SJSA1 (cell line): ENCODE results near the gene LURAP1L. TPM values are rescaled to one million over a fixed set of nuclear protein-coding genes. Genes with fewer than 3 reads are reported as not detected.

Experiments used
- DNase-seq, 2 experiments: peaks; one replicate each; pipeline ENCODE4 v3.0.0-alpha.2; 2015 to 2020; ENCODE audit warnings: low spot score in 2 of 2, low read depth in 1 of 2
- H3K27ac ChIP-seq: fragments of 250-450 bp; sonication (Bioruptor Pico); 2 replicates; pipeline ENCODE4 v1.5.1; 2020; ENCODE audit warnings: mild to moderate bottlenecking, moderate library complexity
- H3K27me3 ChIP-seq: fragments of 250-450 bp; sonication (Bioruptor Pico); replicated peaks from 2 replicates; pipeline ENCODE4 v1.5.1; 2020; ENCODE audit warnings: mild to moderate bottlenecking, moderate library complexity
- H3K36me3 ChIP-seq: fragments of 250-450 bp; sonication (Bioruptor Pico); 2 replicates; pipeline ENCODE4 v1.5.1; 2020; ENCODE audit warnings: mild to moderate bottlenecking
- H3K4me1 ChIP-seq: fragments of 250-450 bp; sonication (Bioruptor Pico); replicated peaks from 2 replicates; pipeline ENCODE4 v1.6.1; 2021; ENCODE audit warnings: mild to moderate bottlenecking
- H3K4me3 ChIP-seq: fragments of 250-450 bp; sonication (Bioruptor Pico); 2 replicates; pipeline ENCODE4 v1.5.1; 2020; ENCODE audit warnings: mild to moderate bottlenecking
- H3K9me3 ChIP-seq: fragments of 250-450 bp; sonication (Bioruptor Pico); replicated peaks from 2 replicates; pipeline ENCODE4 v1.5.1; 2020; ENCODE audit warnings: mild to moderate bottlenecking
- total RNA-seq: library from RNA; depleted of rRNA; stranded (reverse); fragments of >200 nt; shearing (Covaris generic); gene quantifications from 2 replicates; pipeline ENCODE4 v1.2.3, GENCODE V29; 2014

LURAP1L gene
- total RNA-seq, 1 experiment from 2014 or later: not detected

- DNase-seq: no peak
These were observed 63.7 kb downstream of the LURAP1L start for GRCh38 chr9:12838546-12838945.

DNA sequence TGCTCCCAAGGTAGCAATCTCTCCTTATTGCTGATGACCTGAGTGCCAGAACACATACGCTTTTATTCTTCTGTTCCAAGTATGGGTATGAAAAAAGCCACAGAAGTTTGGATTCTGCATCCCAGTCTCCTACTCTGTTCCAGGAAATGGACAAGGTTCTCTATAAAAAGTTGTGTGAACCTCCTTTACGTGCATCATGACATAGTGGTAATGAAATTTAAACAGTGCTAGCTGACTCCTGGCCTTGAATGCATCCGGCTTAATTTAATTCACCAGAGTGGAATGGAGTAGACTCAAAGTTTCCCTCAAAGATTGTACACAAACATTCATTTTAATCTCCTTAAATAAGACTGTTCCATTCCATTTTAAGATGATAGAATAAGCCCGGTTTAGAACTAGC lies 68.9 kb downstream of the LURAP1L start:
- Histone ChIP-seq H3K36me3 (no peaks in the 10 kb centered on the region), H3K27ac (no peak overlapping the region), H3K4me3 (no peak overlapping the region), H3K27me3 (no peaks in the 10 kb centered on the region), H3K4me1 (no peaks in the 10 kb centered on the region), H3K9me3 (no peaks in the 10 kb centered on the region)
- DNase-seq: no peak

More at GRCh38 chr9:12838546-12838945, 63.7 kb downstream of the LURAP1L start:
- no peaks in the 10 kb centered on the region for H3K4me1 ChIP-seq
- no peaks in the 10 kb centered on the region for H3K27me3 ChIP-seq
- no peaks in the 10 kb centered on the region for H3K9me3 ChIP-seq
- no peaks in the 10 kb centered on the region for H3K36me3 ChIP-seq
- no peak overlapping the region for H3K27ac ChIP-seq
- no peak overlapping the region for H3K4me3 ChIP-seq

DNA sequence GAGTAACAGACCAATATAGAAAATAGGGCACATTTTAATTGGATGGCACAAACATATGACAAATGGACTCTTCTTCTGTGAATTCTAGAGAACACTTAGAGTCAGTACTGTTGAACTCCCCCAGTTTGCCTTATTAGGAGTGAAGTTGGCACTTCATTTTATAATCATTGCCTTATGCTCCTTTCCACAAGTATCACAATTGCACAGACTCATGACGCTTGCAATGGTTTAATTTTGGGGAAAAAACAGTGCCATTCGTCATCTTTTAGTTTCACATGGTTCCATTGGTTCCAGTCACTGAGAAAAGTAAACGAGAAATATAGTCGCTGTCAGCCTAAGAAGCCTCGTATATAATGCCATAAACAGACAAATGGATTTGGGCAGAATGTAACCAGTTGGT lies 71.2 kb downstream of the LURAP1L start:
- no peak for DNase-seq
- H3K9me3 ChIP-seq: no peaks in the 10 kb centered on the region
- no peak overlapping the region for H3K27ac ChIP-seq
- H3K27me3 ChIP-seq: no peaks in the 10 kb centered on the region
- no peaks in the 10 kb centered on the region for H3K36me3 ChIP-seq
- H3K4me3 ChIP-seq: no peak overlapping the region
- no peaks in the 10 kb centered on the region for H3K4me1 ChIP-seq

GRCh38 chr9:12847561-12847960 lies 72.7 kb downstream of the LURAP1L start:
- Histone ChIP-seq H3K4me1 (no peaks in the 10 kb centered on the region), H3K36me3 (no peaks in the 10 kb centered on the region), H3K9me3 (no peaks in the 10 kb centered on the region), H3K4me3 (no peak overlapping the region), H3K27me3 (no peaks in the 10 kb centered on the region), H3K27ac (no peak overlapping the region)
- DNase-seq: no peak

DNA sequence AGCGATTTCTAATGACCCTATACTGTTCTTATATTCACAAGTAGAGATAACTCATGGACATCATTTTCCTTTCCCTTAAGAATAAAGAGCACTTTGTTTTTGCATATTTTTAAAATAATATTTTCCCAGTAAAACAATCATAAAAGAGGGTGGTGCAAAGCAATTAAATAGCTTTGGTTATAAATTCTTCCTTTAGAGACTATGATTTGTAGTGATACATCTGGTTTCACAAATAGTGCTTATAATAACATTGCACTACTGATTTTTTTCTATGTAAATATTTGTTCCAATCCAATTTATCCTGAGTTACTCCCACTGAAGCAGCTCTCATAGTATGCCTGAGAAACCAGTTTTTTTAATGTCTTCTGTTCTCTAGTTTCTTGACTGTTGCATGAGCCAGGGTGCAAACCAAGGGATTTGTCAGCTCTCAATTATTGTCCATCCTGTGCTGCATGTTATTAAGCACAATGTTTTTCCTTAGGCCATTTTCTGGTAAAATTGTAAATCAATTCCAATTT lies 74.7 kb downstream of the LURAP1L start:
- Histone ChIP-seq H3K27ac (no peak overlapping the region), H3K4me3 (no peak overlapping the region), H3K36me3 (no peaks in the 10 kb centered on the region), H3K27me3 (no peaks in the 10 kb centered on the region), H3K4me1 (no peaks in the 10 kb centered on the region), H3K9me3 (no peaks in the 10 kb centered on the region)
- no peak for DNase-seq

DNA sequence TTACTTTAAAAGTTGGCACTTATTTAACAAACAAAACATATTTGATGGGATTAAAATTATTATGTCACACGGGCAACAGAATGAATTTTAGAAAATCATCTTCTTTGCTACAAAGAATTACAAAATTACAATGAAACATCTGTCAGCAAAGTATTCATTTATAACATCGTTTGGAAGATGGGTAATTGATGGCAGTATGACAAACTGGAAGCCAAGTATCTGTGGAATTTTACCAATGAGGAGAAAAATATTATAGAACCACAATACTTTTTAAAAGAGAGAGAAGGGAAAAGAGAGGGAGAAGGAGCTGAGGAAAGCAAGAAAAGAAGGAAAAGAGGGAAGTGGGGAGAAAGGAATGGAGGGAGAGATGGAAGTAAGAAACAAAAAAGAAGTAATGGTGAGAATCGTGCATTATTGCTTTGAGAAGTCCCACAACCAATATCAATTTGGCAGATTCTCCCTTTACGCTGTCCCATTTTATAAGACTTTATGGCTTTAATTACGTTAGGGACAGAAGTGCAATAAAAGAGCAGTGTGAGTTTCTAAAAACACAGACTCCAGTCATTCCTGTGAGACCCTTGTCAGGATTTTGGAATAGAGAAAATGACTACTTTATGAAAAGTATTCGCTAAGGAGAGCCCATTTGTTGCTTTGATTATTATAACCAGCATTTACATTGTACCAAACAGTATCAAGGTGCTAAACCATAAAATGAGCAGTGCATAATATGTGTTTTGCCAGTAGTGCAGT lies 76.7 kb downstream of the LURAP1L start:
- Histone ChIP-seq H3K4me1 (no peaks in the 10 kb centered on the region), H3K36me3 (no peaks in the 10 kb centered on the region), H3K9me3 (no peaks in the 10 kb centered on the region), H3K27me3 (no peaks in the 10 kb centered on the region), H3K27ac (no peak overlapping the region), H3K4me3 (no peak overlapping the region)
- no peak for DNase-seq

DNA sequence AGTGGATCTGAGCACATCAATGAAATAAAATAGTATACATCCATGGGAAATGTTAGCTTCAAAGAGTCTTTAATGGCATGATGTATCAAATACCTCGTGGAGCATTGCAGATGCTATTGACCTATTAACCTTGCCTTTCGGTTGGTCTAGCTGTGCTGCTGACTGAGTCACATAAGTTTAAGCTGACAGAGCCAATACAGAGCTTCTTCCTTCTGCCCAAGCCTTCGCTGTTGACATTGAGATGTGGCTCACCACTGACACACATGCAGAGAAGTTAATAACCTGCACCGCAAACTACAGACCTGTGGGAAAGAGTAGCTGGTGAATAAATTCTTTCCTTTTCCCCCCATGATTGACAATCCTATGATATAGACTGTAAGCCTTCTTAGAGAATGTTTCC lies 78.2 kb downstream of the LURAP1L start:
- Histone ChIP-seq H3K36me3 (no peaks in the 10 kb centered on the region), H3K27me3 (no peaks in the 10 kb centered on the region), H3K4me3 (no peak overlapping the region), H3K4me1 (no peaks in the 10 kb centered on the region), H3K9me3 (no peaks in the 10 kb centered on the region), H3K27ac (no peak overlapping the region)
- no peak for DNase-seq

DNA sequence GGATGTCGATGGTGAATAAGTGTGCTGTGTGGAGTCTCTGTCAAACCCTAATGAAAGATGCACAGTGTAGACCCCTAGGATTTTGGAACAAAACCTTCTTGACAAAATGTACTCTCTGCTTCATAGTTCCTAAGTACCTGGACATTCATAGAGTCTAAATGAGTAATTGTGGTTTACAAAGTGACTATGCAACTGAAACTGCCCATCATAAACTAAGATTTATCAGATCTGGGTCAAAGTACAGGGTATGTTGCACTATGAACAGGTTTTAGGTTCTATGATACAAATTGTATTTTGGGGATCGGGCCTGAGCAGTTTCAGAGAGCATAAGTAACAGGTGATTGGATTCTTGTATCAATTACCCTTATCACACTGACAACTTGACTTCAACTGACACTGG lies 79.4 kb downstream of the LURAP1L start:
- Histone ChIP-seq H3K27me3 (no peaks in the 10 kb centered on the region), H3K9me3 (no peaks in the 10 kb centered on the region), H3K4me3 (no peak overlapping the region), H3K36me3 (no peaks in the 10 kb centered on the region), H3K27ac (no peak overlapping the region), H3K4me1 (no peaks in the 10 kb centered on the region; the same call in 1 of the 2 replicates)
- no peak for DNase-seq

- H3K27me3 ChIP-seq: no peaks in the 10 kb centered on the region
- DNase-seq: no peak
- peaks cover 8% of the 10 kb centered on the region for H3K4me1 ChIP-seq
- no peaks in the 10 kb centered on the region for H3K36me3 ChIP-seq
- no peak overlapping the region for H3K4me3 ChIP-seq
- H3K27ac ChIP-seq: no peak overlapping the region
- H3K9me3 ChIP-seq: no peaks in the 10 kb centered on the region
These were observed 80.2 kb downstream of the LURAP1L start for GRCh38 chr9:12855066-12855465.

DNA sequence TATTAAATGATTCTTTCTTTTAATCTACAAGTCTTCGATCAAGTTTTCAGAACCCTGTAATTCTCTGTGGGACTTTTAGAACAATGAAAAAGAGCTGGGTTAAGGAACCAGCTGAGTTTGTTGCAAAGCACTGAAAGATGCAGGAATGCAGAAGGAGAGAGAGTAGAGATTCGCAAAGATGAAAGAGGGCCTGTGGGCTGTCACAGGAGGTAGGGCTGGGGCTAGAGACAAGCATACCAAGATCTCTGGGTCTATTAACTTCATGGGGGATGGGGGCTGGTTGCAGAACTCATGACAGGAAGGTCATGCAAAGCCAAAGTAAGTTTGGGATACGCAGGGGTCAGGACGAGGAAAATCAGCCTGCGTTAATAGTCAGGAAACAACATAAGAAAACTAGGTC lies 81.8 kb downstream of the LURAP1L start:
- DNase-seq: no peak
- Histone ChIP-seq H3K27me3 (no peaks in the 10 kb centered on the region), H3K36me3 (no peaks in the 10 kb centered on the region)

DNA sequence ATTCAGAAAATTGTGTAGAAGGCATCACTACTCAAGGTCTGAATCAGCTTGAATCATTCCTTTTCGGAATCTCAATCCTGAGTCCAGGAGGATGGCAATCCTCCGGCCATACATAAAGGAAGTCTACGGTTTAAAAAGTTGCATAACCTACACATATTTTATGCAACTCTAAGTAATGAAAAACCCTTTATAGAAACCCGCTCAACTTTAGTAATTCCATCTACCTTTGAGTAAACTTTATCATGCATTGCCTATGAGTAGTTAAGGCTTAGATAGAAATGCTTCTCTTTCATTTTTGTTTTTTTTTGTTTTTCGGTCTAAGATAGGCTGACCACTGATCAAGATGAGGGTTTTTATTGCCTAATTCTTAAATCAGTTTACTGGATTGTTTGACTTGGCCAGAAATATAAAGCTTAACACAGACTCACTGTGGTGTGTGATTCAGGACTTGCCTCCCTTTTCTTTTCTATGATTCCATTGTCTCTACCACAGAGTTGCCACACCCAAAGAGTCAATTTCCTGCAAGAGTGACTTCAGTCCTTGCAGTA lies 85.0 kb downstream of the LURAP1L start:
- no peaks in the 10 kb centered on the region for H3K27me3 ChIP-seq
- no peaks in the 10 kb centered on the region for H3K36me3 ChIP-seq
- H3K27ac ChIP-seq: peak overlapping the region; percentile 72
- no peak overlapping the region for H3K4me3 ChIP-seq
- H3K9me3 ChIP-seq: no peaks in the 10 kb centered on the region
- DNase-seq: peak; percentile 20 to 36
- peaks cover 9% of the 10 kb centered on the region for H3K4me1 ChIP-seq

More for the DNA sequence above, 81.8 kb downstream of the LURAP1L start:
- no peak overlapping the region for H3K27ac ChIP-seq
- H3K4me1 ChIP-seq: peaks cover 9% of the 10 kb centered on the region
- H3K9me3 ChIP-seq: no peaks in the 10 kb centered on the region
- H3K4me3 ChIP-seq: no peak overlapping the region

DNA sequence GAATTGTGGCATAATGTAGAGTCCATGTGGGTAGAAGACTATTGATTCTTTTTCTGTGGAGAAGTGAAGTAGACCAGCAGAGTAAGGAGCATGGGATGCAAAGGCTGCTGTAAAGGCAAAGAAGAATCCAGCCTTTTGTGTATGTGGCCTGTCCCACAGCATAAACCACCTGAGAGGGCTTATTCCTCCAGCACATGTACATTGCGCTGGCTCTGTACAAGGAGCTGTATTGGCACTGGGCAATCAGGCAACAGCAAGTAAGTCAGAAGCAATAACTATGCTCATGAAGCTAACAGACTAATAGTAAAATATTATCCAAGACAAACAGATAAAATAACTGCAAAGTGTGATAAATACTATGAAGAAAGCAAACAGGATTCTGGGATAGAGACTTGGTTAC lies 86.2 kb downstream of the LURAP1L start:
- H3K4me1 ChIP-seq: peaks cover 9% of the 10 kb centered on the region
- DNase-seq: no peak
- H3K36me3 ChIP-seq: no peaks in the 10 kb centered on the region
- no peak overlapping the region; the same call in 1 of the 2 replicates for H3K27ac ChIP-seq
- H3K27me3 ChIP-seq: no peaks in the 10 kb centered on the region
- H3K9me3 ChIP-seq: no peaks in the 10 kb centered on the region
- no peak overlapping the region for H3K4me3 ChIP-seq

- Histone ChIP-seq H3K27ac (no peak overlapping the region), H3K9me3 (no peaks in the 10 kb centered on the region), H3K36me3 (no peaks in the 10 kb centered on the region), H3K4me1 (peaks cover 9% of the 10 kb centered on the region), H3K27me3 (no peaks in the 10 kb centered on the region), H3K4me3 (no peak overlapping the region)
- no peak for DNase-seq
These were observed 88.0 kb downstream of the LURAP1L start for GRCh38 chr9:12862611-12863410.

DNA sequence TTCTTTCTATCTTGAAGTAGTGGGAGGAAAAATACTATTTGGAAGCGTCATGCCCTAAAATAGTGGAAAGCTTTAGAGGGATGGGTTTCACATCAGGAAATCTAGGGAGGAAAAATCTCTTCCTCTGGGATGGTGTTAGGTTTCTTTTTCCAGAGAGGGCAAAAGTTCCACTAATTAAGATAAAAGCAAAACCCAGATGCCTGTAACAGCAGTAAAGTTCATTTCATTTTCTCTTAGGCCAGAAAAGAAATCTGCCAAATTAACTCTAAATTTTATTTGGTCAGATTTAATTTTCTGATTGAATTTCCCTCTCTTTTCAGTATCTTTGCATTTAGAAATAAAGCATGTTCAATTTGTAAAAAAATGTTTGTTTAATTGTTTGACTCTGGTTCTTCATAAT lies 88.8 kb downstream of the LURAP1L start:
- Histone ChIP-seq H3K4me3 (no peak overlapping the region), H3K9me3 (no peaks in the 10 kb centered on the region), H3K36me3 (no peaks in the 10 kb centered on the region), H3K27ac (no peak overlapping the region), H3K4me1 (peaks cover 9% of the 10 kb centered on the region), H3K27me3 (no peaks in the 10 kb centered on the region)
- no peak for DNase-seq
